DMS153 treated with DMSO at 0.1 percent for 48 hours (cell line): ENCODE results near the gene STAC3.

Experiments
- DNase-seq: peaks from one replicate; lab custom pipeline; 2025; ENCODE audit not compliant: unreplicated experiment; lab: John Stamatoyannopoulos, UW

STAC3 gene

GRCh38 chr12:57236925-57237595 lies 13.9 kb downstream of the STAC3 start:
- DNase-seq, result no peak

GRCh38 chr12:57236201-57236924 lies 14.6 kb downstream of the STAC3 start:
- no peak for DNase-seq

- no peak for DNase-seq
These were observed 15.3 kb downstream of the STAC3 start for GRCh38 chr12:57235728-57236131.

GRCh38 chr12:57235017-57235727 lies 15.8 kb downstream of the STAC3 start:
- DNase-seq, result no peak

- DNase-seq, result no peak
These were observed 16.4 kb downstream of the STAC3 start for GRCh38 chr12:57234571-57235016.

GRCh38 chr12:57234233-57234570 lies 16.8 kb downstream of the STAC3 start:
- DNase-seq, result no peak

- no peak for DNase-seq
These were observed 17.4 kb downstream of the STAC3 start for GRCh38 chr12:57233357-57234232.

- no peak for DNase-seq
These were observed 18.7 kb downstream of the STAC3 start for GRCh38 chr12:57232156-57232756.

- DNase-seq, result no peak
These were observed 19.5 kb downstream of the STAC3 start for GRCh38 chr12:57231276-57232021.

- DNase-seq, result no peak
These were observed 20.4 kb downstream of the STAC3 start for GRCh38 chr12:57230381-57231155.

GRCh38 chr12:57229634-57230380 lies 21.2 kb downstream of the STAC3 start, which contains the start of gene SHMT2:
Gene SHMT2 (plus strand): TSS chr12:57229711. CDS start chr12:57229779, 68 bp downstream.
- peak; percentile 97 for DNase-seq

GRCh38 chr12:57229046-57229633 lies 21.8 kb downstream of the STAC3 start:
- DNase-seq, result no peak

GRCh38 chr12:57227315-57228115 lies 23.5 kb downstream of the STAC3 start:
- no peak for DNase-seq

GRCh38 chr12:57226588-57227314 lies 24.2 kb downstream of the STAC3 start:
- DNase-seq, result no peak

GRCh38 chr12:57225680-57226210 lies 25.2 kb downstream of the STAC3 start:
- no peak for DNase-seq

GRCh38 chr12:57224973-57225679 lies 25.9 kb downstream of the STAC3 start:
- DNase-seq, result no peak
